HG03135 (cell line): ENCODE data around the gene RMND5B.
A peak's percentile ranks its signal among the peaks of the same experiment; 100 is the strongest.
"Not testable (repeated sequence)": the region's sequence is repeated elsewhere in the genome, so short reads cannot be mapped to it uniquely, and the experiment has no call there.

Experiments
- ATAC-seq: cut with Tn5 transposase; IDR thresholded peaks from one replicate; pipeline ENCODE4 v1.9.1; 2021; ENCODE audit warnings: mild to moderate bottlenecking, moderate library complexity; ENCODE audit not compliant: unreplicated experiment

The RMND5B gene

DNA sequence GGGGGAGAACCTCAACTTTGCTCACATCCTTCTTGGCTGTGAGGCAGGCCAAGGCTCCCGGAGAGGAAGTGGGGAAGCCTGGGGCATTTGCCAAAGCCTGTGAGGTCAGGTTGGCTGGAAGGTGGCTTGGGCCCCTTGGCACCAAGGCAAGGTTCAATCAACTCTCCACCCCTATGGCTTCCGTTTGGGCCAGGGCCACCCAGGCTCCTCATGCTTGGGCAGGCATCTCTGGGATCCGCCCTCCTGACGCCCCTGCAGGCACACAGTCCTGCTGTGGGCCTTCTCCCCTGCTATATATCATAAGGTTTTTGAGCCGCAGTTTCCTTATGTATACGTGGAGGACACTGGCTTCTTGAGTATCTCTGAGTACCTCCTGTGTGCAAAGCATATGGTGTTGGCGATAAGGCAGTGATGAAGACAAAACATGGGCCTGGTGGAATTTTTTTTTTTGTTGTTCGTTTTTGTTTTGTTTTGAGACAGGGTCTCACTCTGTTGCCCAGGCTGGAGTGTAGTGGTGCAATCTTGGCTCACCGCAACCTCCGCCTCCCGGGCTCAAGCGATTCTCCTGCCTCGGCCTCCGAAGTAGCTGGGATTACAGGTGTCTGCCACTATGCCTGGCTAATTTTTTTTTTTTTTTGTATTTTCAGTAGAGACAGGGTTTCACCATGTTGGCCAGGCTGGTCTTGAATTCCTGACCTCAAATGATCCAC, 3.4 kb upstream of the RMND5B start:
- ATAC-seq = not testable (repeated sequence)

DNA sequence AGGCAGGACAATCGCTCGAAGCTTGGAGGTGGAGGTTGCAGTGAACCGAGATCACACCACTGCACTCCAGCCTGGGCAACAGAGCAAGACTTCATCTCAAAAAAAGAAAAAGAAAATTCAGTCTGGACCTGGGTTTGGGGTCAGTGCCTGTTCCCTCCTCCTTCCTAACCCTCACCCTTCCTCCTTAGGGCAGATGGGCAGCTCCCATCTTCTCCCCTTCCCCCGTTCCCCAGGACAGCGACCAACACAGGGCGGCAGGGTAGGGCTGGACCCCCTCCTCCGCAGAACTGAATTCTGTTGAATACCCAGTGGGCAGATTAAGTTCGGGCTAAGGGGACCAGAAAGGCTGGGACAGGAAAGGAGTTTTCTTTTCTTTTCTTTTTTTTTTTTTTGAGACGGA, 1.5 kb upstream of the RMND5B start:
- ATAC-seq = no peak

- not testable (repeated sequence) for ATAC-seq
These were observed 609 bp upstream of the RMND5B start for GRCh38 chr5:178130234-178130575.

DNA sequence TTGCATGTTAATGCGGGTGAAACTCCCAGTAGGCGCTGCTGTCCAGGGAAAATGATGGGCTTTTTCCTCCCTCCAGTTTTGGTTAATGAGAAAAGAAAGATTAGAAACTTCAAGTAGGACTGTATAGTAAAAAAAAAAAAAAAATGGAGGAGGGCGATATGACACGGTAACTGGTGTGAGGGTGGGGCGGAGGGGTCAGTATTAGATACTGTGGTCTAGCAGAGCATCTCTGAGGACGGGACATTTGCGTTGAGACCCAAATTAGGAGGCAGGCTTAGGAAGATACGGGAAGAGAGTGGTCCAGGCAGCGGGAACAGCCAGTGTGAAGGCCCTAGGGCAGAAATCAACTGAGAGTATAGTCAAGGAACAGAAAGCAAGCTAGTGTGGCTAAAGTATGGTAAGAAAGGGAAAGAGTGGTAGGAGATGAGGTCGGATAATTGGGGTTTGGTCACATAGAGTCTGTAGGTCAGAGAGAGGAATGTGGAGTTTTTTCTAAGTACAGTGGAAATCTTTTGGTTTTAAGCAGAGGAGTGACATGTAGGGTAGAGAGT, 707 bp downstream of the RMND5B start:
- ATAC-seq = no peak

DNA sequence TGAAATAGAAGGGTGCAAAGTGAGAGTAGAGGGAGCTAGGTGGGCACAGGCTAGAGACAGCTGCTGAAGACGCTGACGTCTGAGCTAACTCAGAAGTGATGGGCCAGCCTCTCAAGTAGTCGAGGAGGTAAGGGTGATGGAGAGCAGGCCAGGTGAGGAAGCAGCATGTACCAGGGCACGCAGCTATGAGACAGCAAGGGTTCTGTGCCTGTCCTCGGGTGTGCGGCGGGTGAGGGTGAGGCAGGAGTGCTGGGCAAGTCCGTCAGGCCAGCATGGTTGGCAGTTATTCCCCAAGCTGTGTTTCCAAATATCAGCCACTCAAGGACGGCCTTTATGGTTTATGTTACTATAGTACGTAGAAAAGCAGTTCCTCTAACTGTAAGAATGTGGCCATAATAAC, 6.2 kb downstream of the RMND5B start:
- ATAC-seq = no peak

GRCh38 chr5:178137991-178138390, 7.2 kb downstream of the RMND5B start:
- no peak for ATAC-seq

DNA sequence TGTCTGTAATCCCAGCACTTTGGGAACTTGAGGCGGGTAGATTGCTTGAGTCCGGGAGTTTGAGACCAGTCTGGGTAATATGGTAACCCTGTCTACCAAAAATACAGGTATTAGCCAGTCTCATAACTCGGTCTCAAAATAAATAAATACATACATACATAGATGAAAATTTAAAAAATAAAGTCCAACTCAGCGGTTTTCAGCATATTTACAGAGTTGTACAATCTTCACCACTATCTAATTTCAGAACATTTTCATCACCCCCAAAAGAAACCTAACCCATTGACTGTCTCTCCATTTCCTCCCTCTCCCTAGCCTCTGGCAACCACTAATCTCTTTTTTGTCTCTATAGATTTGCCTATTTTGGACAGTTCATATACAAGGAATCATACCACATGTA, 10.7 kb downstream of the RMND5B start:
- no peak for ATAC-seq

DNA sequence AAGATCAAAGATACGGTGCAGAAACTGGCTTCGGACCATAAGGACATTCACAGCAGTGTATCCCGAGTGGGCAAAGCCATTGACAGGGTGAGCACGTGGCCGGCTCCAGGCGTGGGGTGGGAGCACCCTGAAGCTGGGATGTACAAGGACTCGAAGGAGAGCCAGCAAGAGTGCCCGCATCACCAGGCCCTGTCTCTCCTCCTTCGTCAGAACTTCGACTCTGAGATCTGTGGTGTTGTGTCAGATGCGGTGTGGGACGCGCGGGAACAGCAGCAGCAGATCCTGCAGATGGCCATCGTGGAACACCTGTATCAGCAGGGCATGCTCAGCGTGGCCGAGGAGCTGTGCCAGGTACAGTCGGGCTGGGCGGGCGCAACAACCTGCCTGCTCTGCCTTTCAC, 11.8 kb downstream of the RMND5B start:
- ATAC-seq = no peak

GRCh38 chr5:178143246-178143645, 12.4 kb downstream of the RMND5B start:
- no peak for ATAC-seq

GRCh38 chr5:178143901-178144300, 13.1 kb downstream of the RMND5B start:
- no peak for ATAC-seq

- no peak for ATAC-seq
These were observed 15.4 kb downstream of the RMND5B start for GRCh38 chr5:178145965-178146820.

DNA sequence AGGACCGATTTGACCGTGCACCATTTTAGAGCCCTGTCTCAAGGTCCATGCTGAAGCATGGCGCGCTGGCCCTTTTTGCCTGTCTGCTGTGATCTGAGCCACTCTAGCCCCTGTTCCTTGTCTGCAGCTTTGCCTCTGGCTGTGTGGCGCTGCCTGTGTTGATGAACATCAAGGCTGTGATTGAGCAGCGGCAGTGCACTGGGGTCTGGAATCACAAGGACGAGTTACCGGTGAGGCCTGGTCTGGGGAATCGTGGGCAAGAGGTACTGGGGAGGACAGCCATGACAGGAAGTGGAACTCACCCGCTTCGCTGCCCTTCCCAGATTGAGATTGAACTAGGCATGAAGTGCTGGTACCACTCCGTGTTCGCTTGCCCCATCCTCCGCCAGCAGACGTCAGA, 16.6 kb downstream of the RMND5B start:
- ATAC-seq = no peak

DNA sequence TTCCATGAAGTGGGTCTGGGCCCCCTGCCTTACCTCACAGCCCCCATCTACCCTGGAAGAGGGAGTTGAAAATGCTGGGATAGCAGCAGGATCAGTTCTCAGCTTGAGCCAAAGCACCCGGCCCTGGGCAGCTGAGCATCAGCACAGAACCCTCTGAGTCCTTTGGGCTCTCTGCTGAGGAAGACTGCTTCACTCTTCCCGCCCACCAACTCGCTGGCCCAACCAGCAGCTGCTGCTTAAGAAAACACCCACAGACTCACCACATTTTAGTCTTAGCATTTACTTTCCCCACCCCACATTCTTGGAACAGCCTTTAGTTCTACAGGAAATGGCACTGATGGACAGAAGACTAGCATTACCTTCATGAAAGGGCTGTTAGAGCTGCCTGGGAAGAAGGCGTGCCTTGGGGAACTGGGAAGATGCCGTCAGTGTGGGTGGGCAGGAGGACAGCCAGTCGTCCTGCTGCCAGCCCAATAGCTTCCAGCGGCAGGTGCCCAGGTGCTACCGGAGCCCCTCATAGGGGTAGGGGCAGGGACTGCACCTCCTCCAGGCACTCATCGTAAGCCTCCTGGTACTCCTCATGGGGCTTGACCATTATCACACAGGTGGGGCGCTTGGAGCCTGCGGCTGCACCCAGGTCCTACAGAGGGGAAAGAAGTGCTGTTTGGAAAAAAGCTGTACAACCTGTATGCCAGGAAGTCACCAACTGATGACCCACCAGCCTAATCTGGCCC, 18.6 kb downstream of the RMND5B start:
- ATAC-seq = no peak

- no peak for ATAC-seq
These were observed 20.3 kb downstream of the RMND5B start for GRCh38 chr5:178150977-178151734.

DNA sequence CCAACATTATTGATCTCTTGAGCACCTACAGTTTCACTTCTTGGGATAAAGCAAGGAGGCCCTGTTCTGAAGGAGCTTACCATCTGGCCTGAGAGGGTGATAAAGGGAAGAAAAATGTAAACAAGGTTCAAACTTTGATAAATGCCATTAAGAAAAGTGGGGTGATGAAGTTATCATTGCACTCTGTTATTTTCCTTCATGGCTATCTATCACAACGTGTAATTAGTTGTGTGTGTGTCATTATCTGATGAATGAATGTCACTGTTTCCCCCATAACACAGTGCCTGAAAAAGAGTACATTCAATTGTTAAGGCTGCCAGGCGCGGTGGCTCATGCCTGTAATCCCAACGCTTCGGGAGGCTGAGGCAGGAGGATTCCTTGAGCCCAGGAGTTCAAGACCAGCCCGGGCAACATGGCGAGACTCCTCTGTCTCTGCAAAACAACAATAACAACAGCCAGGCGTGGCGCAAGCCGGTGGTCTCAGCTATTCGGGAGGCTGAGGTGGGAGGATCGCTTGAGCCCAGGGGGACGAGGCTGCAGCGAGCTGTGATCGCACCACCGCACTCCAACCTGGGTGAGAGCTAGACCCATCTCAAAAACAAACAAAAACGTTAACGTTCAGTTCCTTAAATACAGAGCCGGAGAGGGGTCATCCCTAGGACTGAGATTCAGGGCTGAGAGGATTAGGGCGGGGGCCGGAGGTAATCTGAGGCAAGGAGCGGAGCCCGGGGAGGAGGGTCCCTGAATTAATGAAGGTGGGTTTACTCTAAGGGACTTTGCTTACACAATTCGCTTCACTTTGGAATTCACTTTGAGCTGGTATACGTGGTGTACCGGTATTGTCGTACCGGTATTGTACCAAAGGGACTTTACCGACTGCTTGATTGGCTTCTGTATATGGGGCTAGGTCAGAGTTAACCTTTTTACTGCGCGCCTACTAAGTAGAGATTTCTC, 22.0 kb downstream of the RMND5B start:
- no peak for ATAC-seq

DNA sequence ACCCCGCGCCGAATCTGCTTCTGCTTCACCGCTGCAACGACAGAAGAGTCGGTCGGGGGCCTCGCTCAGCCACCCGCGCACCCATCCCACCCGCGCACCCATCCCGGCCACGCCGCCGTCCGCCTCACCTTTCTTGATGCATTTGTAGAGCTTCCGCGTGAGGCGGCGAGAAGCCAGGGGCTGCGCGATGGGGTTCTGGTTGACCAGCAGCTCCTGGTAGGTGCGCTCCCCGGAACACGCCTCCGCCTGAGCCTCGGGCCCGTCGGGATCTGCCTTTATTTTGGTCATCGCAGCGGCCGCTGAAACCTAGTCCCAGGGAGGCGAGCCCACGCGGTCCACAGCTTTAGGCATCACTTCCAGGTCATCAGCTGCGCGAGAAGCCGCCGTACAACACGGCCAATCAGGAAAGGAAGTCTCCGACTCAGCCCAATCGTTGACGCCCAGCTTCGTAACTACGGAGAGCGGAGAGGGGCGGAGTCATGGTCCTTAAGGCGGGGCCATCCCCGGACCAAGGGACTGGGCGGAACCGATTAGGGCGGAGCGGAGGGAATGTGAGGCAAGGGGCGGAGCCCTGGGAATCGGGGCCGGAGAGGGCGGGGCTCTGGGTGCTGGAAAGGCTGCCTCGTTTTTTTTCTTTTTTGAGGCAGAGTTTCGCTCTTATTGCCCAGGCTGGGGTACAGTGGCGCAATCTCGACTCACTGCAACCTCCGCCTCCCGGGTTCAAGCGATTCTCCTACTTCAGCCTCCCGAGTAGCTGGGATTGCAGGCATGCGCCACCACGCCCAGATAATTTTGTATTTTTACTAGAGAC, 22.9 kb downstream of the RMND5B start, which contains the start of gene NHP2:
Gene NHP2, minus strand, starts transcription at position 356 of the 811 bp plus-strand sequence. Its CDS starts 68 bp downstream, at position 288.
- ATAC-seq = peak; percentile 99

GRCh38 chr5:178155065-178155464, 24.3 kb downstream of the RMND5B start:
- ATAC-seq = no peak

- no peak for ATAC-seq
These were observed 29.4 kb downstream of the RMND5B start for GRCh38 chr5:178160176-178160575.

DNA sequence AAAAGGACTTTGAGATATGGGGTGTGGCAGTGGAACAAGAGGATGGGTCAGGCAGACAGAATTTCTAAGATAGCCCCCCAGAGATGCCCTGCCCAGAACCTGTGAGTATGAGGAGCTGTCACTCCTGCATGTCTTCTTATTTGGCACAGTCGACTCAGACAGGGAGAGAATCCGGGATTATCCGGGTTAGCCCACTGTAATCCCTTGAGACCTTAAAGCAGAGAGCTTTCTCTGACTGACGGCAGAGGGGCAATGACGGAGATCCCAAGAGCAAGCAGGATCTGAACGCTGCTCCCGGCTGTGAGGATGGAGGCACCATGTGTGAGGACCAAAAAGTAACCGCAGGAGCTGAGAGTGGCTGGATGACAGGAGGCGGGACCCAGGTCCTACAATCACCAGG, 31.7 kb downstream of the RMND5B start:
- no peak for ATAC-seq
